Esophagus muscularis mucosa (tissue), 4 donors: ENCODE measurements around the gene NCKAP5. TPM values are rescaled to one million over a fixed set of nuclear protein-coding genes. Genes with fewer than 3 reads are reported as not detected.

Experiments
- DNase-seq: peaks from one replicate; pipeline ENCODE4 v3.0.0-alpha.2; 2017; ENCODE audit errors: extremely low spot score
- H3K27ac ChIP-seq, 4 donors: fragments of 200-600 bp; sonication (generic); replicated peaks in 1 of 4; 1 replicate in 3 of 4; 2 replicates in 1 of 4; pipeline ENCODE4 v1.5.1; 2016 to 2019; ENCODE audit warnings: mild to moderate bottlenecking in 1 of 4
- H3K27me3 ChIP-seq, 4 donors: fragments of 200-600 bp; sonication (generic); one replicate each; pipeline versions ENCODE4 v1.5.1 to v1.6.0; 2016 to 2019
- H3K36me3 ChIP-seq, 4 donors: fragments of 200-600 bp; sonication (generic); one replicate each; pipeline ENCODE4 v1.5.1; 2016 to 2019
- H3K4me1 ChIP-seq, 4 donors: fragments of 200-600 bp; sonication (generic); one replicate each; pipeline ENCODE4 v1.5.1; 2016 to 2019
- H3K4me3 ChIP-seq, 4 donors: fragments of 200-600 bp; sonication (generic); 1 replicate in 2 of 4; 2 replicates in 2 of 4; pipeline ENCODE4 v1.5.1; 2016 to 2019; ENCODE audit warnings: mild to moderate bottlenecking in 4 of 4, moderate library complexity in 1 of 4
- H3K9me3 ChIP-seq, 4 donors: fragments of 200-600 bp; sonication (generic); 1 replicate in 3 of 4; 2 replicates in 1 of 4; pipeline ENCODE4 v1.5.1; 2016 to 2019
- EP300 ChIP-seq: sonication (generic); formaldehyde crosslinking; IDR thresholded peaks from one replicate; pipeline ENCODE4 v1.6.1; 2017; ENCODE audit warnings: antibody characterized with exemption
- POLR2A ChIP-seq: fragments of 450-650 bp; IDR thresholded peaks from one replicate; pipeline ENCODE4 v1.6.1; 2017; ENCODE audit warnings: antibody characterized with exemption, moderate library complexity, mild to moderate bottlenecking, low read depth
- POLR2AphosphoS5 ChIP-seq, 2 donors: sonication (generic); formaldehyde crosslinking; IDR thresholded peaks; one replicate each; pipeline ENCODE4 v1.6.1; 2017; ENCODE audit warnings: antibody characterized with exemption in 2 of 2
- WGBS: methylation state at CpG from one replicate; pipeline ENCODE4 v1.1.5; 2018; 5-methylcytosine and 5-hydroxymethylcytosine counted together
- intact Hi-C: fragments of 100-400 bp; cut with DNase I; formaldehyde crosslinking; loops from one replicate; pipeline ENCODE4 v1.15.1; 2023
- total RNA-seq, 4 donors: library from RNA; depleted of rRNA; stranded (reverse); fragments of >200 nt; gene quantifications; one replicate each; pipeline versions ENCODE4 v1.1.0 to v1.2.1, GENCODE V29; 2016
- TF ChIP-seq, protein P1 (sequence below), 3 experiments: fragments of 200-600 bp in 2 of 3; fragments of 450-650 bp in 1 of 3; sonication (generic) in 2 of 3; IDR thresholded peaks; one replicate each; pipeline ENCODE4 v1.5.1; 2017 to 2019; ENCODE audit warnings: antibody characterized with exemption in 3 of 3, mild to moderate bottlenecking in 2 of 3, moderate library complexity in 1 of 3

The NCKAP5 gene
- total RNA-seq, 4 donors from 2014 or later = 0.33 to 1.8 (median 1.0) TPM

DNA sequence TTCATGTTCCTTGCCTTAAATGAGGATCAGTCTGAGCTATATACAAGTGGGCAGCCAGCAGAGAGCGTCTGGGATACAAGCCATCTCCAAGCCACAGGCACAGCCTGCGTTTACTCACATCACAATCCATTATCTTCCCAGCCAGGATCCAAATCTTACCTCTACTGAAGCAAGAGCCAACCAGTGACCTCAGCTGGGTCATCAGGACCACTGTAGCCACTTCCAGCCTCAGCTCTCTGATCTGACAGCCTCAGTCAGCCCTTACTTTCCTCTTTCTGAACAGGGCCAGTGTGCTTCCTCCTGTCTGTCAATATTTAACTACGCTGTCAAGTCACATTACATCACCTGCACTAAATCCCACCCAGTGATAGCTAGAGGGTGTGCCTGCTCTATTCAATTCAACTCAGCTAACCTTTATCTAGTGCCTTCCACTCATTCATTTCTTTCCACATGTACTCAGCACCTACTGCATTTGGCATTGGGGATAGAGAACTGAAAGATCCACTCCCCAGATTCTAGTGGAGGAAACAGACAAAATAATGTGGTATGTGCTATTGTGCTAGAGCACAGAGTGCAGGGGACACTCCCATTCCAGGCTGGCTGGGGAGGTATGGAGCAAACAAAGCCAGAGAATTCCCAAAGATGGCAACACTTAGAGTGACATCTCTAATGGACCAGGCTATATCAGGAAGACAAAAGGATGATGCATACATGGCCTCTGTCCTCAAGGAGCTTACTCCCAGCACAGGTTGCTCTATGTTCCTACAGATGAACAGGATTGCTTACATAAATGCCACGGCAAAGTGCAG is 146.5 kb downstream of the NCKAP5 start:
- no peak overlapping the region for H3K27ac ChIP-seq
- 56% methylated on average over 4 of the region's 4 CpGs for WGBS
- intact Hi-C loops = no loop called here

DNA sequence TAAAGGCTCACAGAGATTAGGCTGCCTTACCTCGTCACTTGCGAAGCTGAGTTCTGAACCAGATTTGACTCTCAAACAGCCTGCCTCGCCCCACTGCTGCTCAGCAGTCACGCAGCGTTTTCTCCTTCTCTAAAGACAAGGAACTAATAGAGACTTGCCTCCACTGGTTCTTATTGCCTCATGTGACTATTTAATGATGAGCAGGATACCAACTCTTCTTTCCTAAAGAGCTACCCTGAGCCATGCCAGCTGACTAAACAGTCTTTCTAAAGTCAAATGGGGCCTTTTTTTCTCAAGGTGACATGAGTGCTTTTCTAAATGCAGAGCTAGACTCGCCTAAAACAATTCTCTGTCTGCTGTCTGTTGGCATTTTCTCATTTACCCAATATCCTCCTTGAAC is 147.5 kb downstream of the NCKAP5 start:
- Histone ChIP-seq H3K27me3 (no peaks in the 10 kb centered on the region), H3K4me1 (peaks cover 0 to 8% (median 0%) of the 10 kb centered on the region in 4 donors), H3K27ac (no peak overlapping the region), H3K4me3 (no peak overlapping the region), H3K9me3 (no peaks in the 10 kb centered on the region), H3K36me3 (no peaks in the 10 kb centered on the region)
- WGBS = 82% methylated on average over 6 of the region's 6 CpGs
- DNase-seq = no peak
- intact Hi-C loops = no loop called here
- no peak for TF ChIP-seq EP300
- TF ChIP-seq, protein P1, sequence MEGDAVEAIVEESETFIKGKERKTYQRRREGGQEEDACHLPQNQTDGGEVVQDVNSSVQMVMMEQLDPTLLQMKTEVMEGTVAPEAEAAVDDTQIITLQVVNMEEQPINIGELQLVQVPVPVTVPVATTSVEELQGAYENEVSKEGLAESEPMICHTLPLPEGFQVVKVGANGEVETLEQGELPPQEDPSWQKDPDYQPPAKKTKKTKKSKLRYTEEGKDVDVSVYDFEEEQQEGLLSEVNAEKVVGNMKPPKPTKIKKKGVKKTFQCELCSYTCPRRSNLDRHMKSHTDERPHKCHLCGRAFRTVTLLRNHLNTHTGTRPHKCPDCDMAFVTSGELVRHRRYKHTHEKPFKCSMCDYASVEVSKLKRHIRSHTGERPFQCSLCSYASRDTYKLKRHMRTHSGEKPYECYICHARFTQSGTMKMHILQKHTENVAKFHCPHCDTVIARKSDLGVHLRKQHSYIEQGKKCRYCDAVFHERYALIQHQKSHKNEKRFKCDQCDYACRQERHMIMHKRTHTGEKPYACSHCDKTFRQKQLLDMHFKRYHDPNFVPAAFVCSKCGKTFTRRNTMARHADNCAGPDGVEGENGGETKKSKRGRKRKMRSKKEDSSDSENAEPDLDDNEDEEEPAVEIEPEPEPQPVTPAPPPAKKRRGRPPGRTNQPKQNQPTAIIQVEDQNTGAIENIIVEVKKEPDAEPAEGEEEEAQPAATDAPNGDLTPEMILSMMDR (IDR thresholded peaks at IDR 0.05) = no peak

More for the DNA sequence above, 146.5 kb downstream of the NCKAP5 start:
- TF ChIP-seq POLR2AphosphoS5 (IDR thresholded peaks at IDR 0.05) = no peak
- peaks cover 0 to 8% (median 0%) of the 10 kb centered on the region in 4 donors for H3K4me1 ChIP-seq
- DNase-seq = no peak
- no peaks in the 10 kb centered on the region for H3K9me3 ChIP-seq
- no peak overlapping the region for H3K4me3 ChIP-seq
- no peaks in the 10 kb centered on the region for H3K36me3 ChIP-seq
- no peaks in the 10 kb centered on the region for H3K27me3 ChIP-seq

DNA sequence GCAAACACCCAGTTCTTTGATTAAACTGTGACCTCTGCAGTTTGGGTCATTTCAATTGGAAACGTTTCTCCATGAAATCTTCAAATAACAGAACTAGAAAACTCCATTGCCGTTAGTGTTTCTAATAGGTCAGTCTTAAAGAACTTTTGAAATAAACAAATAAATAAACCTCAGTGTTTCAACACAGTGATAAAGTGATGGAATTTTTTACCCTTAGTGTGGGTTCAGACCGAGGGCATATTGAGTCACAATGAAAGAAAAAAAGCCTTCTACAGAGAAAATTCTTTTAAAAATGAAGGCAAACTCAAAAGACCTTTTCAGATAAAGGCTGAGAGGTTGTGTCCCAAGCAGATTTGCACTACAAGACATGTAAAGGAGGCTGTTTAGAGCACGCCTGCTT is 149.6 kb downstream of the NCKAP5 start:
- no peak for DNase-seq
- H3K9me3 ChIP-seq = no peaks in the 10 kb centered on the region
- H3K36me3 ChIP-seq = no peaks in the 10 kb centered on the region
- no peak overlapping the region for H3K4me3 ChIP-seq
- no peaks in the 10 kb centered on the region for H3K27me3 ChIP-seq
- H3K27ac ChIP-seq = no peak overlapping the region
- WGBS = 64% methylated on average over 4 of the region's 4 CpGs
- TF ChIP-seq POLR2A (no peak), POLR2AphosphoS5 (IDR thresholded peaks at IDR 0.05) (no peak), EP300 (no peak)
- TF ChIP-seq, protein P1 (IDR thresholded peaks at IDR 0.05) = no peak
- H3K4me1 ChIP-seq = peaks cover 0 to 8% (median 0%) of the 10 kb centered on the region in 4 donors
- intact Hi-C loops = no loop called here

DNA sequence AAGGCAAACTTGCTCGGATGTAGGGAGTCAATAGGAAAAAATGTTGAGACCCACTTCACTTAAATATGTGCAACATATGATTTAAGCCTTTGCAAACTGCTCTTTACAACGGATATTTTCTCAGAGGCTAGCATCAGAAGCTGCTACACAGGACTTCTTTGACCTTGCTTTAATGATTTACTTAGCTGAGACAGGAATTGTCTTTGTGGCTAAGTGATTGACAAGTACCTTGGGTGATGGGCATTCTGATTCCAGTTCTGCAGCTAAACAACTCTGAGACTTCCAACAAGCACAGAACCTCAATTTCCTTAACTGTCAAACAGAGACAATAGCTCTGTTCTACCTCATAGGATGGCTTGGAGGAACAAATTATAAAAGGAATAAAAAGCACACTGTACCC is 150.2 kb downstream of the NCKAP5 start:
- H3K27me3 ChIP-seq = no peaks in the 10 kb centered on the region
- no peak for DNase-seq
- TF ChIP-seq EP300 (no peak), POLR2A (no peak), POLR2AphosphoS5 (IDR thresholded peaks at IDR 0.05) (no peak)
- TF ChIP-seq, protein P1 (IDR thresholded peaks at IDR 0.05) = no peak
- intact Hi-C loops = no loop called here
- no peaks in the 10 kb centered on the region for H3K36me3 ChIP-seq
- no peak overlapping the region for H3K27ac ChIP-seq
- H3K4me1 ChIP-seq = peaks cover 0 to 8% (median 0%) of the 10 kb centered on the region in 4 donors
- H3K4me3 ChIP-seq = no peak overlapping the region
- WGBS = 80% methylated on average over 2 of the region's 2 CpGs
- H3K9me3 ChIP-seq = no peaks in the 10 kb centered on the region

DNA sequence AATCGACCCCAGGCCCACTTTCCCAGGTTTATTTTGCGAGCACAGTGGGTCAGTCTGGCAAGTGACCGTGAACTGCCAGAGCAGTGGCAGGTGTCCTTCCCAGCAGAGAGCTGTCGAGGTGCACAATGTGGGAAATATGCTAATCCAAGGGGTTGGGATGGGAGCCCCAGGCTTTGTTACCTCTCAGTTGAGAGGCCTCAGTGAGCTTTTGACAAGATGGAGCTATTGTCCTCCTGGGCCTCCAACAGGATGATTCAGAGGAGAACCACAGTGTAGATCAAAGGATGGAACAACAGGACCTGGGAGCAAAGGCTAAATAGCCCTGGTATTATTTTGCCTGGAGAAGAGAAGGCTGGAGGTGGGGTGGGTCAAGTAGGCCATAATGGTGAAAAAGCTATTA is 150.8 kb downstream of the NCKAP5 start:
- WGBS = 87% methylated on average over 4 of the region's 4 CpGs
- no peak overlapping the region for H3K27ac ChIP-seq
- H3K4me3 ChIP-seq = no peak overlapping the region
- TF ChIP-seq POLR2A = no peak
- no peak for TF ChIP-seq POLR2AphosphoS5 (IDR thresholded peaks at IDR 0.05)
- no peak for TF ChIP-seq EP300
- TF ChIP-seq, protein P1 (IDR thresholded peaks at IDR 0.05) = no peak
- H3K4me1 ChIP-seq = peaks cover 0 to 8% (median 0%) of the 10 kb centered on the region in 4 donors
- H3K27me3 ChIP-seq = no peaks in the 10 kb centered on the region
- H3K9me3 ChIP-seq = no peaks in the 10 kb centered on the region
- intact Hi-C loops = no loop called here
- no peaks in the 10 kb centered on the region for H3K36me3 ChIP-seq
- DNase-seq = no peak
